Measurements from ENCODE around the gene HMGCLL1. TPM values are rescaled to one million over a fixed set of nuclear protein-coding genes. Genes with fewer than 3 reads are reported as not detected.

The HMGCLL1 gene
- total RNA-seq, 4 donors from 2014 or later = 2.2 TPM; not detected in 3

- DNase-seq = no peak
- H3K27me3 ChIP-seq = no peaks in the 10 kb centered on the region
- no peak for TF ChIP-seq POLR2A (IDR thresholded peaks at IDR 0.05)
- no peak for TF ChIP-seq CTCF (IDR thresholded peaks at IDR 0.05)
Measured at GRCh38 chr6:55497694-55498093, 81.3 kb downstream of the HMGCLL1 start.

GRCh38 chr6:55496201-55496600 lies 82.8 kb downstream of the HMGCLL1 start:
- TF ChIP-seq POLR2A (IDR thresholded peaks at IDR 0.05) (no peak), CTCF (IDR thresholded peaks at IDR 0.05) (no peak)
- H3K4me1 ChIP-seq = no peaks in the 10 kb centered on the region
- no peaks in the 10 kb centered on the region for H3K27me3 ChIP-seq
- DNase-seq = no peak
- no peak overlapping the region for H3K4me3 ChIP-seq
- H3K9me3 ChIP-seq = no peaks in the 10 kb centered on the region
- H3K36me3 ChIP-seq = no peaks in the 10 kb centered on the region
- no peak overlapping the region for H3K27ac ChIP-seq

More at GRCh38 chr6:55497694-55498093, 81.3 kb downstream of the HMGCLL1 start:
- H3K4me3 ChIP-seq = no peak overlapping the region
- H3K36me3 ChIP-seq = no peaks in the 10 kb centered on the region
- H3K4me1 ChIP-seq = no peaks in the 10 kb centered on the region
- no peaks in the 10 kb centered on the region for H3K9me3 ChIP-seq
- H3K27ac ChIP-seq = no peak overlapping the region

GRCh38 chr6:55495277-55495676 lies 83.7 kb downstream of the HMGCLL1 start:
- H3K4me3 ChIP-seq = no peak overlapping the region
- H3K36me3 ChIP-seq = no peaks in the 10 kb centered on the region
- TF ChIP-seq POLR2A (IDR thresholded peaks at IDR 0.05) (no peak), CTCF (IDR thresholded peaks at IDR 0.05) (no peak)
- no peaks in the 10 kb centered on the region for H3K27me3 ChIP-seq
- H3K4me1 ChIP-seq = no peaks in the 10 kb centered on the region
- no peak for DNase-seq
- no peak overlapping the region for H3K27ac ChIP-seq
- no peaks in the 10 kb centered on the region for H3K9me3 ChIP-seq

- DNase-seq = no peak
- no peaks in the 10 kb centered on the region for H3K4me1 ChIP-seq
- TF ChIP-seq POLR2A (IDR thresholded peaks at IDR 0.05) (no peak), CTCF (IDR thresholded peaks at IDR 0.05) (no peak)
- H3K27me3 ChIP-seq = no peaks in the 10 kb centered on the region
- no peak overlapping the region for H3K4me3 ChIP-seq
- no peaks in the 10 kb centered on the region for H3K9me3 ChIP-seq
- H3K36me3 ChIP-seq = no peaks in the 10 kb centered on the region
- no peak overlapping the region for H3K27ac ChIP-seq
Measured at GRCh38 chr6:55494411-55494810, 84.6 kb downstream of the HMGCLL1 start.

GRCh38 chr6:55492259-55492658 lies 86.7 kb downstream of the HMGCLL1 start:
- DNase-seq = no peak
- Histone ChIP-seq H3K36me3 (no peaks in the 10 kb centered on the region), H3K4me3 (no peak overlapping the region), H3K4me1 (no peaks in the 10 kb centered on the region), H3K27me3 (no peaks in the 10 kb centered on the region), H3K9me3 (no peaks in the 10 kb centered on the region), H3K27ac (no peak overlapping the region)
- no peak for TF ChIP-seq POLR2A (IDR thresholded peaks at IDR 0.05)
- no peak for TF ChIP-seq CTCF (IDR thresholded peaks at IDR 0.05)

- Histone ChIP-seq H3K27ac (no peak overlapping the region), H3K4me1 (no peaks in the 10 kb centered on the region), H3K4me3 (no peak overlapping the region), H3K27me3 (no peaks in the 10 kb centered on the region), H3K9me3 (no peaks in the 10 kb centered on the region), H3K36me3 (no peaks in the 10 kb centered on the region)
- DNase-seq = no peak
- no peak for TF ChIP-seq CTCF (IDR thresholded peaks at IDR 0.05)
- no peak for TF ChIP-seq POLR2A (IDR thresholded peaks at IDR 0.05)
Measured at GRCh38 chr6:55490871-55491270, 88.1 kb downstream of the HMGCLL1 start.
